22Rv1 (cell line): ENCODE data around the gene EIF4A3.

Experiments used
- CTCF ChIP-seq: fragments of 450-650 bp; IDR thresholded peaks from 2 replicates; pipeline ENCODE4 v1.5.1; 2017; ENCODE audit warnings: mild to moderate bottlenecking
- ZFX ChIP-seq: fragments of 450-650 bp; IDR thresholded peaks from 2 replicates; pipeline ENCODE4 v1.6.1; 2017; ENCODE audit warnings: antibody characterized with exemption, borderline replicate concordance

GRCh38 chr17:80110927-80111701 lies 35.8 kb downstream of the EIF4A3 start:
- TF ChIP-seq CTCF (no peak), ZFX (no peak)
